GM12864 (cell line): ENCODE measurements around the gene ATP6V1C2.
"Not testable (repeated sequence)": the region's sequence is repeated elsewhere in the genome, so short reads cannot be mapped to it uniquely, and the experiment has no call there.

Experiments
- DNase-seq: peaks from one replicate; pipeline ENCODE4 v3.0.0-alpha.2; 2011; ENCODE audit warnings: low read depth
- H3K4me3 ChIP-seq: 2 replicates; pipeline ENCODE4 v1.5.1; 2011; ENCODE audit warnings: mild to moderate bottlenecking, low read depth, low read length, control low read depth
- CTCF ChIP-seq: IDR thresholded peaks from 2 replicates; pipeline ENCODE4 v1.5.1; 2011; ENCODE audit warnings: low read depth, mild to moderate bottlenecking, moderate library complexity, low read length, control low read depth, inconsistent platforms; ENCODE audit errors: missing control alignments

Gene ATP6V1C2

GRCh38 chr2:10796703-10797102 is 75.3 kb downstream of the ATP6V1C2 start:
- H3K4me3 ChIP-seq = no peak overlapping the region
- no peak for TF ChIP-seq CTCF
- DNase-seq = no peak

- TF ChIP-seq CTCF = no peak
- DNase-seq = no peak
- no peak overlapping the region for H3K4me3 ChIP-seq
Measured at GRCh38 chr2:10798783-10799182, 77.4 kb downstream of the ATP6V1C2 start.

GRCh38 chr2:10800163-10800562 is 78.7 kb downstream of the ATP6V1C2 start:
- TF ChIP-seq CTCF = no peak
- DNase-seq = no peak
- H3K4me3 ChIP-seq = no peak overlapping the region

- no peak for DNase-seq
- no peak overlapping the region for H3K4me3 ChIP-seq
- no peak for TF ChIP-seq CTCF
Measured at GRCh38 chr2:10802657-10803056, 81.2 kb downstream of the ATP6V1C2 start.

GRCh38 chr2:10805990-10806389 is 84.6 kb downstream of the ATP6V1C2 start:
- not testable (repeated sequence) for DNase-seq

GRCh38 chr2:10806543-10806942 is 85.1 kb downstream of the ATP6V1C2 start:
- no peak for TF ChIP-seq CTCF
- DNase-seq = no peak
- no peak overlapping the region for H3K4me3 ChIP-seq

More at GRCh38 chr2:10805990-10806389, 84.6 kb downstream of the ATP6V1C2 start:
- H3K4me3 ChIP-seq = not testable (repeated sequence)

- no peak for DNase-seq
- no peak for TF ChIP-seq CTCF
- peak overlapping the region; percentile 80 for H3K4me3 ChIP-seq
Measured at GRCh38 chr2:10810202-10811161, 89.1 kb downstream of the ATP6V1C2 start.
